ENCODE data around the gene BMP7. TPM values are rescaled to one million over a fixed set of nuclear protein-coding genes. Genes with fewer than 3 reads are reported as not detected.

Gene BMP7
- total and polyA plus RNA-seq, 2 donors (not counting 3 experiments of a cell fraction or from before 2014, with no cell fraction given), result not detected

GRCh38 chr20:57289391-57290177 is 23.1 kb upstream of the BMP7 start:
- ChIA-PET CTCF (no interaction called here), POLR2A (interaction anchor here (0.6 kb wide), 1 partner anchor 708 kb away, joined by 3 read pairs; no protein-coding TSS in a partner anchor)
- DNase-seq (ENCODE audit: low read depth, low spot score) (no peak), FAIRE-seq (no peak)
- no peak overlapping the region for H3K27ac ChIP-seq (ENCODE audit: insufficient read depth, low read depth, low read length)
- no peaks in the 10 kb centered on the region for H3K9me3 ChIP-seq (replicated peaks; ENCODE audit: control insufficient read depth, insufficient read depth, low read length)
- H3K79me2 ChIP-seq (ENCODE audit: control insufficient read depth, insufficient read depth, low read length), result no peaks in the 10 kb centered on the region
- dilution Hi-C loops (cut with MboI; ENCODE audit: extremely low pct_ligation_motif_present, low sequenced_read_pairs) (no loop called here), intact Hi-C loops (cut with micrococcal nuclease) (no loop called here)
- H4K20me1 ChIP-seq (replicated peaks; ENCODE audit: control insufficient read depth, extremely low read depth, insufficient read depth, low read length), result no peaks in the 10 kb centered on the region
- H2AFZ ChIP-seq (ENCODE audit: low read depth, low read length), result no peak overlapping the region
- H3K4me2 ChIP-seq (ENCODE audit: insufficient read depth, low read length), result no peak overlapping the region
- no TSS peak for BruUV-seq (replicated peaks)
- peaks cover 0 to 1% of the 10 kb centered on the region in 2 experiments for H3K27me3 ChIP-seq (ENCODE audit: control insufficient read depth in 2 of 2, insufficient read depth in 2 of 2, low read length in 2 of 2)
- H3K4me1 ChIP-seq (ENCODE audit: control insufficient read depth, extremely low read depth, insufficient read depth, low read length), result no peaks in the 10 kb centered on the region
- H3K36me3 ChIP-seq (ENCODE audit: control insufficient read depth in 2 of 2, extremely low read depth in 1 of 2, insufficient read depth in 2 of 2, low read length in 2 of 2), result no peaks in the 10 kb centered on the region
- no peak overlapping the region for H3K4me3 ChIP-seq (replicated peaks in 1 of 3; ENCODE audit: insufficient read depth in 1 of 3, low read depth in 1 of 3, low read length in 3 of 3)
- TF ChIP-seq EZH2 (IDR thresholded peaks at IDR 0.05; ENCODE audit: borderline replicate concordance, low read depth, low read length, severe bottlenecking) (no peak), MYC (IDR thresholded peaks at IDR 0.05; ENCODE audit: low read depth, low read length) (no peak), POLR2AphosphoS5 (IDR thresholded peaks at IDR 0.05; ENCODE audit: insufficient read depth, low read depth, low read length) (no peak), JUN (IDR thresholded peaks at IDR 0.05; ENCODE audit: borderline replicate concordance, insufficient read depth, insufficient read length, low read depth) (no peak), FOS (IDR thresholded peaks at IDR 0.05; ENCODE audit: borderline replicate concordance, insufficient read depth, low read length) (no peak), POLR2A (IDR thresholded peaks at IDR 0.05; ENCODE audit: low read depth, low read length) (no peak), GATA2 (IDR thresholded peaks at IDR 0.05; ENCODE audit: insufficient read depth, insufficient read length, low read depth, low read length) (no peak)
- TF ChIP-seq, protein P1, sequence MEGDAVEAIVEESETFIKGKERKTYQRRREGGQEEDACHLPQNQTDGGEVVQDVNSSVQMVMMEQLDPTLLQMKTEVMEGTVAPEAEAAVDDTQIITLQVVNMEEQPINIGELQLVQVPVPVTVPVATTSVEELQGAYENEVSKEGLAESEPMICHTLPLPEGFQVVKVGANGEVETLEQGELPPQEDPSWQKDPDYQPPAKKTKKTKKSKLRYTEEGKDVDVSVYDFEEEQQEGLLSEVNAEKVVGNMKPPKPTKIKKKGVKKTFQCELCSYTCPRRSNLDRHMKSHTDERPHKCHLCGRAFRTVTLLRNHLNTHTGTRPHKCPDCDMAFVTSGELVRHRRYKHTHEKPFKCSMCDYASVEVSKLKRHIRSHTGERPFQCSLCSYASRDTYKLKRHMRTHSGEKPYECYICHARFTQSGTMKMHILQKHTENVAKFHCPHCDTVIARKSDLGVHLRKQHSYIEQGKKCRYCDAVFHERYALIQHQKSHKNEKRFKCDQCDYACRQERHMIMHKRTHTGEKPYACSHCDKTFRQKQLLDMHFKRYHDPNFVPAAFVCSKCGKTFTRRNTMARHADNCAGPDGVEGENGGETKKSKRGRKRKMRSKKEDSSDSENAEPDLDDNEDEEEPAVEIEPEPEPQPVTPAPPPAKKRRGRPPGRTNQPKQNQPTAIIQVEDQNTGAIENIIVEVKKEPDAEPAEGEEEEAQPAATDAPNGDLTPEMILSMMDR (IDR thresholded peaks at IDR 0.05; ENCODE audit: extremely low read depth in 1 of 2, insufficient read depth in 1 of 2, low read depth in 1 of 2, low read length in 2 of 2), result no peak
- TF ChIP-seq, protein P2, sequence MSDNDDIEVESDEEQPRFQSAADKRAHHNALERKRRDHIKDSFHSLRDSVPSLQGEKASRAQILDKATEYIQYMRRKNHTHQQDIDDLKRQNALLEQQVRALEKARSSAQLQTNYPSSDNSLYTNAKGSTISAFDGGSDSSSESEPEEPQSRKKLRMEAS (IDR thresholded peaks at IDR 0.05; ENCODE audit: insufficient read depth, insufficient read length), result no peak
- H3K9me1 ChIP-seq (replicated peaks; ENCODE audit: control insufficient read depth, extremely low read depth, insufficient read depth, low read length), result no peaks in the 10 kb centered on the region
- H3K9ac ChIP-seq (replicated peaks; ENCODE audit: extremely low read depth, insufficient read depth, low read length), result no peak overlapping the region

Measured in endothelial cell of umbilical vein (primary cell).